Mucosa of rectum (tissue), 2 donors: Measurements from ENCODE around the gene GLCE.

ENCODE experiments used
- H3K27ac ChIP-seq, 2 donors: one replicate each; pipeline ENCODE4 v1.7.0; 2013; ENCODE audit warnings: inconsistent platforms in 2 of 2, low read depth in 2 of 2, low read length in 2 of 2
- H3K27me3 ChIP-seq, 2 donors: one replicate each; pipeline ENCODE4 v1.7.0; 2013; ENCODE audit warnings: low read length in 2 of 2; ENCODE audit not compliant: control insufficient read depth in 2 of 2, insufficient read depth in 2 of 2
- H3K36me3 ChIP-seq, 2 donors: one replicate each; pipeline ENCODE4 v1.7.0; 2013; ENCODE audit warnings: low read length in 2 of 2; ENCODE audit not compliant: control insufficient read depth in 2 of 2, insufficient read depth in 2 of 2
- H3K4me1 ChIP-seq, 2 donors: one replicate each; pipeline ENCODE4 v1.7.0; 2013; ENCODE audit warnings: low read length in 2 of 2, mild to moderate bottlenecking in 1 of 2; ENCODE audit not compliant: control insufficient read depth in 2 of 2, insufficient read depth in 2 of 2
- H3K4me3 ChIP-seq, 2 donors: one replicate each; pipeline ENCODE4 v1.7.0; 2013; ENCODE audit warnings: low read length in 2 of 2
- H3K9ac ChIP-seq, 2 donors: one replicate each; pipeline ENCODE4 v1.7.0; 2013; ENCODE audit warnings: low read length in 2 of 2, low read depth in 1 of 2, mild to moderate bottlenecking in 1 of 2
- H3K9me3 ChIP-seq, 2 donors: one replicate each; pipeline ENCODE4 v1.7.0; 2013; ENCODE audit warnings: low read length in 2 of 2; ENCODE audit not compliant: control insufficient read depth in 2 of 2
- donor health status: healthy.
- donor health status: Normal muscosa, but diverticular disease.

The GLCE gene

DNA sequence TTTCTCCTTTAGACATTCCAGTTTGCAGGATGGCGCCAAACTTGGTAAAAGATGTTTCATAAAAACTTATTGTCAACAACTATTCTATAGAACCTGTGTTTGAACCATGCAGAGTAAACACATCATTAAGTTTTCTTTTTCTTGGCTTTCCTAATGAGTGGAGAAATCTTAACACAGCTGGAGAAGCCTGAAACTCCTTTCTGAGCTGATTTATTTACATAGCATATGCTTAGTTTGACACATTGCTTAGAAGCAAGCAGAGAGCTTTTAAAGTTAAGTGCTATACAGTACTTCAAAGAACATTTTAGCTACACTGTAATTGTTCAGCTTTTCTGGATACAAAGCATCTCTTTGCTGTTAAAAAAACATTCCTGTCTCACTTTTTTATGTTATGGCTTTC, 77.3 kb downstream of the GLCE start:
- Histone ChIP-seq H3K4me3 (no peak overlapping the region), H3K9me3 (no peaks in the 10 kb centered on the region), H3K4me1 (peaks cover 0 to 2% of the 10 kb centered on the region in 2 donors), H3K27me3 (no peaks in the 10 kb centered on the region), H3K9ac (no peak overlapping the region), H3K36me3 (no peaks in the 10 kb centered on the region), H3K27ac (no peak overlapping the region)

DNA sequence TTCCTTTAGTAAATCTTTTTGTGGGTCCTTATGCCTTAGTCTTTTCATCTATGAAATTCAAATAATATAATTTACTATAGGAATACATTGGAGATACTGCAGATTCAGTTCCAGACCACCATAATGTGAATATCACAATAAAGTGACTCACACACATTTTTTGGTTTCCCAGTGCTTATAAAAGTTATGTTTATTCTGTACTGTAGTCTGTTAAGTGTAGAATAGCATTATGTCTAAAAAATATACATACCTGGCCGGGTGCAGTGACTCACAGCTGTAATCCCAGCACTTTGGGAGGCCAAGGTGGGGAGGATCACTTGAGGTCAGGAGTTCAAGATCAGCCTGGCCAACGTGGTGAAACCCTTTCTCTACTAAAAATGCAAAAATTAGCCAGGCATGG, 84.4 kb downstream of the GLCE start:
- no peaks in the 10 kb centered on the region for H3K27me3 ChIP-seq

DNA sequence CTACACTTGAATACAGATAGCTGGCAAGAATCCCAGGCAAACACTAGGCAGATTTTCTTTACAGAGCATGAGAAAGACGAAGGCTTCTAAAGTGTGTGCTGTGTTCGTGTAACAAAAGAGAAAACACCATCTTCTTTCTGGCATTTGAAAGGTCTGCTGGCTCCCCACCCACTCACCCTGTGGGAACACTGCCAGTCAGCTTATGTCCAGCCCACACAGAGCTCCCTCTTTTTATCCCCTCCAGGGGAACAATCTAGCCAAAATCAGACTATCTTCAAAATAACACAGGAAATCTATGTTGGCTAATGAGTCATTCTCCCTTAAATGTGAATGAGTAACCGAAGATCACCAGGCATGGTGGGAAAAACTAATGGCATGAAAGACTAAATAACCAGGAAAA, 92.7 kb downstream of the GLCE start:
- no peaks in the 10 kb centered on the region for H3K4me1 ChIP-seq
- no peak overlapping the region for H3K27ac ChIP-seq
- peaks cover 3 to 10% of the 10 kb centered on the region in 2 donors for H3K36me3 ChIP-seq
- H3K4me3 ChIP-seq = no peak overlapping the region
- no peak overlapping the region for H3K9ac ChIP-seq
- no peaks in the 10 kb centered on the region for H3K27me3 ChIP-seq
- no peaks in the 10 kb centered on the region for H3K9me3 ChIP-seq

More for the DNA sequence above, 84.4 kb downstream of the GLCE start:
- H3K9me3 ChIP-seq = no peaks in the 10 kb centered on the region
- H3K4me3 ChIP-seq = no peak overlapping the region
- no peaks in the 10 kb centered on the region for H3K36me3 ChIP-seq
- H3K27ac ChIP-seq = no peak overlapping the region
- no peaks in the 10 kb centered on the region for H3K4me1 ChIP-seq
- no peak overlapping the region for H3K9ac ChIP-seq

DNA sequence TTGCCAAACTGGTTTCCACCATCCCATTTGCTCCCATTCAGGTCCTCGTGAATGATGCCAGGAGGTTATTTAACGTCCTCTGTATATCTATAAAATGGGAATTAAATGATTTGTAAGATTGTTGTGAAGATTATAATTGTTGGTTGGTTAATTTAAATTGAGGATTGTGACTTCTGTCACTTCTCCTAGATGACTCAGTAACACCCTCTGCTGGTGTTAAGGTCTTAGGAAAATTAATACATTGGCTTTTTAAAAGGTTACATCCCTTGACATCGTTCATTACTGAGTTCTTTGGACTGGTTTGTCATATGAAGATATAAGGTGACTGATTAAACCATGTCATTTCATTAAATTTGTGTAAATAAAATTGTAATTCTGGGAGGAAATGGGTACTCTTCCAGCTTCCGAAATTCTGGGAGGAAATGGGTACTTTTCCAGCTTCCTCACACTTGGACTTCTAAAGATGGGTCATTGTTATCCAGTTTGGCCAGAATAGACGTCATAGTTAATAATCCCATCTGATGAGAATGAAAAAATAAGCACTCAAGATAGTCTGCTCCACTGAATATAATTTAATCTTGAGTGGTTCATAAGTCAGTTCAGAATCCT, 105.0 kb downstream of the GLCE start:
- Histone ChIP-seq H3K4me1 (no peaks in the 10 kb centered on the region), H3K9me3 (no peaks in the 10 kb centered on the region), H3K9ac (no peak overlapping the region), H3K36me3 (peaks cover 10 to 11% of the 10 kb centered on the region in 2 donors), H3K27me3 (no peaks in the 10 kb centered on the region), H3K27ac (no peak overlapping the region), H3K4me3 (no peak overlapping the region)

DNA sequence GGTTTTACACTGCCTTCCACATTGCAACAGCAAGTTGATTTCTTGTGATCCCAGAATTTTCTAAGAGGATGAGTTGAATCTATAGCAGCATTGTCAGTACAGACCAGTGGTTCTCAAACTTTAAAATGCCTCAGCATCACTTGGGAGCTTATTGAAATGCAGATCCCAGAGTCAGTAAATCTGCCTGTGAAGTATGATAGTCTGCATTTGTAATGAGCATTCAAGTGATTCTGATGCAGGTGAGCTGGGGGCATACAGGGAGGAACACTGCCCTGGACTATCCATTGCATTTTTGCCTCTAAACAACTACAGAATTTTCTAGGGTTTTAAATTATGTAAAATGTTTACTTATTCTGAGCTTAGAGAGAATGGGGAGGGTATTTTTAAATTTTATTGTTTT, 110.8 kb downstream of the GLCE start:
- H3K36me3 ChIP-seq = peaks cover 8 to 10% of the 10 kb centered on the region in 2 donors
- H3K4me1 ChIP-seq = no peaks in the 10 kb centered on the region
- no peaks in the 10 kb centered on the region for H3K27me3 ChIP-seq
- no peaks in the 10 kb centered on the region for H3K9me3 ChIP-seq
- H3K27ac ChIP-seq = no peak overlapping the region
- H3K4me3 ChIP-seq = no peak overlapping the region
- no peak overlapping the region for H3K9ac ChIP-seq

DNA sequence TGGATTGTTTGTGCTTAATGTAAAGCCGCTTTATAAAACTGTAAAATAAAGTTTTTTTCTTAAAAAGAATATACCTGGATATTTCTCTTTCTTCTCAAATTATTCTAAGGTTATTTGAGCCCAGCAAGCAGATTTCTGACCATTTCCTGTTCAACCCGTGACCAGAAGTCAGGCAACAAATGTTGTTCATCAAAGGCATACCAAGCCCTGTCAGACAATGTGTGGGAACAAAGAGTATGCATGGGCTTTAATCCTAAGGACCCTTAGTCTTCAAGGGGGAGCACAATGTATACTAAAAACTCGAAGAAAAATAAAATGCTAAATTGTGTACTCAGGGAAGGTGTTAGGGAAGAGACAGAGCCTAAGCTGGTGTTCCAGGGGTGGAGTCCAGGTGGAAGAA, 111.7 kb downstream of the GLCE start:
- no peaks in the 10 kb centered on the region for H3K27me3 ChIP-seq
- H3K9me3 ChIP-seq = no peaks in the 10 kb centered on the region
- H3K9ac ChIP-seq = no peak overlapping the region
- peaks cover 8 to 10% of the 10 kb centered on the region in 2 donors for H3K36me3 ChIP-seq
- no peak overlapping the region for H3K4me3 ChIP-seq
- H3K4me1 ChIP-seq = no peaks in the 10 kb centered on the region
- no peak overlapping the region for H3K27ac ChIP-seq

DNA sequence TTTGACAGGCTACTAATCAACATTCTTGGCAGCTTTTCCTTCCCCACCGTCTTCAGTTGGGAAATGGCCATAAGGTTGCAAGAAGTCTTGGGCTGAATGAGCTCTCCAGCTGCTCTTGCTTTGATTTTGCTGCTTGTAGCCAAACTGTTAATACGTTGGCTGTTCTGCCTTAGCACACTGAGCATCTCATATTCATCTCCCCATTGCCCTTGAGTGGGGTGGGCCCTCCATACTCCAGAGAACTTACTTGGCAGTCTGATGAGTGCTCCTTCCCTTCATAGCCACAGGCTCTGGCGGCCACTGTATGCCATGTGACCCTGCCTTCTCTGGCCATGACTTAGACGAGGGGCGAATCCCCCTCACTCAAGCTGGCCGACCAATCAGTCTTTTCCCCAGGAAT, 112.5 kb downstream of the GLCE start:
- no peaks in the 10 kb centered on the region for H3K27me3 ChIP-seq
- no peaks in the 10 kb centered on the region for H3K9me3 ChIP-seq
- no peak overlapping the region for H3K9ac ChIP-seq
- no peak overlapping the region for H3K27ac ChIP-seq
- H3K4me3 ChIP-seq = no peak overlapping the region
- peaks cover 8 to 10% of the 10 kb centered on the region in 2 donors for H3K36me3 ChIP-seq
- H3K4me1 ChIP-seq = no peaks in the 10 kb centered on the region

DNA sequence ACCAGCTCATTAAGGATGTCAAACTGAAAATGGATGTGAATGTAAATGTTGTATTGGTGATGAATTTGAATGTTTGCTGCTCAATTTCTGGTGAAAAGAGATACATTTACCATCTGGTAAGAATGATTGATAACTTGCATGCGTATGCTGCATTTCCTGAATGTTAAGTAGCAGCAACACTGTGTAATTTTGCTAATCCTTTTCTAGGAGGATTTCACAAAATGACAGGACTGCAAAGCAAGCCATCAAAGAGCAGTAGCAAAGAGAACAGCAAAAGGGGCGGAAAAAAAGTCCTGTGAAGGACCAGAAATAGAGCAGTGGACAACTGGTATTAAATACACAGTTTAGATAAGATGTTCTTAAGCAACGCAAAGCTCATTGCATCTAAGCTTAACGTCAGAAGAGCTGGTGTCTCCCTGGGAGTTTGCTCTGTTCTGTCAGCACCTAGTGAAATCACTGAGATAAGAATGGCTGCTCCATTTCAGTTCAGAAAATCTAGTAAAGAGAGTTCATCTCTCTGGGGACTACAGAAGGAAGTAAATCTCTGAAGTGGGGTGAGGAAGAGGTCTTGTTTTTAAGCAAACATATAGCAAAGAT, 114.7 kb downstream of the GLCE start:
- Histone ChIP-seq H3K4me1 (no peaks in the 10 kb centered on the region), H3K9ac (no peak overlapping the region), H3K9me3 (no peaks in the 10 kb centered on the region), H3K27ac (no peak overlapping the region), H3K27me3 (no peaks in the 10 kb centered on the region), H3K36me3 (no peaks in the 10 kb centered on the region), H3K4me3 (no peak overlapping the region)

DNA sequence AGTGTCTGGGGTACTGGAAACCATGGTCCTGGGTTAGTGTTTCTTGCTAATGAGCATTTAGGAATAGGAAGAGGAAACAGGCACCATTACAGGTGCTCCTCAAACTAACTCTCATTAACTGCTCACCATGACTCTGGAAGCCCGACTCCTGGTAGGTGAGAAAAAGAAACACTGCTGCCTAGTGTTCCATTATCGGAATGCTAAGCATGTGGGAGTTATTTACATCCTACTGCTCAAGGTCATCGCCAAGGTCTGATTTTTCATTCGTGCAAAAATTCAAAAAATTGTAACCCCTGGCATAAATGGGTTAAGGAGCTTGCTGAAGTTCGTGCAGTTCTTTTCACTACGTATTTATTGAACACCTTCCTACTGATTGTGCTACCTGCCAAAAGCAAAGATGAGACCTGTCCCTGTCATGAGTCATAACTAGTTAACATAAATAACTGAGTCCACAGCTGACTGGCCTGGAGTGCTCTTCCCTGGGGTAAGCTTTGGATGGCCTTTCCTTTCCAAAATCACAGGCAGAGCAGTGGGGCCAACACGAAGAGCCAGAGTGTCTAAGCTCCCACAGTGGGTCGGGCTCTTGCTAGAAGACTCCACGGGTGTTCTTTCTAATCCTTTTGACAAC, 115.6 kb downstream of the GLCE start:
- Histone ChIP-seq H3K27ac (no peak overlapping the region), H3K4me3 (no peak overlapping the region), H3K27me3 (no peaks in the 10 kb centered on the region), H3K4me1 (no peaks in the 10 kb centered on the region), H3K36me3 (no peaks in the 10 kb centered on the region), H3K9ac (no peak overlapping the region), H3K9me3 (no peaks in the 10 kb centered on the region)

DNA sequence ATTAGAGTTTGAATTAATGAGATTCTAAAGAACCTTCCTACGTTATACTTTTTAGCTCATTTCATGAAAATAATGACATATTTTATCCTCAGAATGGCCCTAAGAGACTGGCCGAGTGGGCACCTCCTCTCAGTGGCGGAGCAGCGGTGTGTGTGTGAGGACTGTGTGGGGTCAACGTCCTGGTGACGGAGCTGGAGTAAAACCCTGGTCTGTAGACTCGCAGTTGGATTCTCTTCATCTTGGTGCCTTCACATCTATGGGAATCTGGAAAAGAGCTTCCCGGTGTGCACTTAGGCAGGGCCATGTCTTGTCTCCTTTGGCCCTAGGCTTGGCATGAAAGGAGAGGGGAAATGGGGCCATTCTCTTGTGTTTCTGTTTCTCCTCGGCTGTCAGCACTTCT, 116.9 kb downstream of the GLCE start:
- no peaks in the 10 kb centered on the region for H3K27me3 ChIP-seq
- no peaks in the 10 kb centered on the region for H3K9me3 ChIP-seq
- H3K36me3 ChIP-seq = no peaks in the 10 kb centered on the region
- H3K4me3 ChIP-seq = no peak overlapping the region
- no peaks in the 10 kb centered on the region for H3K4me1 ChIP-seq
- H3K9ac ChIP-seq = no peak overlapping the region
- H3K27ac ChIP-seq = no peak overlapping the region
